RWPE2 (cell line): ENCODE measurements around the gene KCNH1.
"Not testable (repeated sequence)": the region's sequence is repeated elsewhere in the genome, so short reads cannot be mapped to it uniquely, and the experiment has no call there.

Source experiments
- ATAC-seq: fragments of 200-7000 bp; cut with Tn5 transposase; 3 replicates; pipeline ENCODE4 v1.9.1; 2021; ENCODE audit warnings: low read depth
- DNase-seq: peaks from one replicate; pipeline ENCODE4 v3.0.0-alpha.2; 2020; ENCODE audit warnings: low spot score
- H3K27ac ChIP-seq: fragments of 450-650 bp; 2 replicates; pipeline ENCODE4 v1.5.1; 2017; ENCODE audit warnings: mild to moderate bottlenecking; ENCODE audit not compliant: poor library complexity, severe bottlenecking
- H3K27me3 ChIP-seq: fragments of 250-450 bp; sonication (Bioruptor Pico); 2 replicates; pipeline ENCODE4 v1.5.1; 2021; ENCODE audit warnings: mild to moderate bottlenecking, moderate library complexity; ENCODE audit not compliant: insufficient read depth, poor library complexity, severe bottlenecking
- H3K36me3 ChIP-seq: fragments of 250-450 bp; sonication (Bioruptor Pico); 2 replicates; pipeline ENCODE4 v1.5.1; 2020; ENCODE audit warnings: low read depth, mild to moderate bottlenecking, moderate library complexity
- H3K4me1 ChIP-seq: fragments of 250-450 bp; sonication (Bioruptor Pico); 2 replicates; pipeline ENCODE4 v1.5.1; 2021; ENCODE audit warnings: mild to moderate bottlenecking, moderate library complexity; ENCODE audit not compliant: insufficient read depth, poor library complexity, severe bottlenecking
- H3K4me3 ChIP-seq: fragments of 250-450 bp; sonication (Bioruptor Pico); 2 replicates; pipeline ENCODE4 v1.5.1; 2021; ENCODE audit warnings: mild to moderate bottlenecking, moderate library complexity; ENCODE audit not compliant: severe bottlenecking
- H3K9me3 ChIP-seq: fragments of 250-450 bp; sonication (Bioruptor Pico); 2 replicates; pipeline ENCODE4 v1.5.1; 2021; ENCODE audit warnings: mild to moderate bottlenecking, moderate library complexity; ENCODE audit not compliant: severe bottlenecking
- TF ChIP-seq, protein P1 (sequence below): fragments of 450-650 bp; IDR thresholded peaks from one replicate; pipeline ENCODE4 v1.5.1; 2017; ENCODE audit warnings: mild to moderate bottlenecking, moderate library complexity; ENCODE audit not compliant: poor library complexity, severe bottlenecking

The KCNH1 gene

DNA sequence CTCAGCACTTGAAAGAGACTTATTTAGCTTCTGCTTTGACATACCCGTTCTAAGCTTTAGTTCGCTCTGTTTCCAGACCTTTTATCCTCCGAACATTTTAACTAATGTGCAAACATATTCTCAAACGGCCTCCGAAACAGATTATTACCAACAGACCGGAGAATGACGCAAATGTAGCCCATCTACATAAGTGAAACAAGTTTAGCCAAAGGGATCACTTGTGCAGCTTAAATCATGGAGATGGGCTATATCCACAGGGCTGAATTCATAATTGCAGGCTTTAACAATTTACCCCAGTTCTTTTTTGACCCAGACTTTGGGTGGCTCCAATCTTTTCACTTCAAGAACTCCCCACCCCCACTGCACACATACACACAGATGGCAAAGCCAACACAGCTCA is 119.7 kb downstream of the KCNH1 start:
- H3K27me3 ChIP-seq: no peaks in the 10 kb centered on the region
- no peak for DNase-seq
- H3K4me3 ChIP-seq: no peak overlapping the region
- no peak overlapping the region for H3K27ac ChIP-seq
- ATAC-seq: no peak
- no peaks in the 10 kb centered on the region for H3K9me3 ChIP-seq
- H3K36me3 ChIP-seq: no peaks in the 10 kb centered on the region
- TF ChIP-seq, protein P1, sequence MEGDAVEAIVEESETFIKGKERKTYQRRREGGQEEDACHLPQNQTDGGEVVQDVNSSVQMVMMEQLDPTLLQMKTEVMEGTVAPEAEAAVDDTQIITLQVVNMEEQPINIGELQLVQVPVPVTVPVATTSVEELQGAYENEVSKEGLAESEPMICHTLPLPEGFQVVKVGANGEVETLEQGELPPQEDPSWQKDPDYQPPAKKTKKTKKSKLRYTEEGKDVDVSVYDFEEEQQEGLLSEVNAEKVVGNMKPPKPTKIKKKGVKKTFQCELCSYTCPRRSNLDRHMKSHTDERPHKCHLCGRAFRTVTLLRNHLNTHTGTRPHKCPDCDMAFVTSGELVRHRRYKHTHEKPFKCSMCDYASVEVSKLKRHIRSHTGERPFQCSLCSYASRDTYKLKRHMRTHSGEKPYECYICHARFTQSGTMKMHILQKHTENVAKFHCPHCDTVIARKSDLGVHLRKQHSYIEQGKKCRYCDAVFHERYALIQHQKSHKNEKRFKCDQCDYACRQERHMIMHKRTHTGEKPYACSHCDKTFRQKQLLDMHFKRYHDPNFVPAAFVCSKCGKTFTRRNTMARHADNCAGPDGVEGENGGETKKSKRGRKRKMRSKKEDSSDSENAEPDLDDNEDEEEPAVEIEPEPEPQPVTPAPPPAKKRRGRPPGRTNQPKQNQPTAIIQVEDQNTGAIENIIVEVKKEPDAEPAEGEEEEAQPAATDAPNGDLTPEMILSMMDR: no peak
- no peaks in the 10 kb centered on the region for H3K4me1 ChIP-seq

DNA sequence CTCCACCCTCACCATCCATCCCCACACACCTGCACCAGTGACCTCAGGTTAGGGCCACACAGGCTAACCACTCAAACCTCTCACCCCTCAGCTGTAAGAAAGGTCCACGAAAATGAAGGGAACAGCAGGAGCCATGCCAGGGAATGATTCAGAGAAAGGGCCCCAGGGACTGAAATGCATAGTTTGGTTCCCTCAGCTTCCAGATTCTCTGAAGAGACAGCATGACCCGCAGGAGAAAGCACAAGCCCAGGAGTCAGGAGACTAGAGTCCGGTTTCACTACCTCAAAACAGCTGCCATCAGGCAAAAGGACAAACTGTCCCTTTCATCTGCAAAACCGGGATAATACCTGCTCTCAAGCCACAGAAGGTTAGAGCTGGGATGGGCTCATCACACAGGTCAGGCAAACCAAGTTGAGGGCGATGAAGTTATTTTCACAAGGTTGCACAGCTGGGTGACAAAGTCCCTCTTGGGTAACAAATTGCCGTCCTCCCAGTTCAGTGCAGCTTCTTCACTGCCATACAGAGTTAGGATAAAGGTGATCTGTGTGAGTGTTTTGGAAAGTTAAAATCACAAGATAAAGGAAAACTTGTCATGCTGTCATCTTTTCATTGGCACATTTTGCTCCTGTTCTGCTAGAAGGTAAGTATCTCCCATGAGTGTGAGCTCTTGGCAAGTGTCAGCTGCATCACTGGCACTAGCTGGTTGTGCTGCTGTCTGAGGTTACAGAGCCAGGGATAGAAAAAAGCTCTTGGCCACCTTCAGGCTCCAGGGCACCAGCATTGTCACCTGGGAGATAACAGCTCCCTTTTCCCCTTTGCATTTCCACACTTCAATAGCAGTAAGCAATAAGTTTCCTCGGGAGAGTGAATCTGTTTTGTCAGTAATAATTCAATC is 120.4 kb downstream of the KCNH1 start:
- Histone ChIP-seq H3K27ac (no peak overlapping the region), H3K4me3 (no peak overlapping the region), H3K27me3 (no peaks in the 10 kb centered on the region), H3K4me1 (no peaks in the 10 kb centered on the region), H3K9me3 (no peaks in the 10 kb centered on the region), H3K36me3 (no peaks in the 10 kb centered on the region)
- ATAC-seq (no peak), DNase-seq (no peak)
- TF ChIP-seq, protein P1: no peak

DNA sequence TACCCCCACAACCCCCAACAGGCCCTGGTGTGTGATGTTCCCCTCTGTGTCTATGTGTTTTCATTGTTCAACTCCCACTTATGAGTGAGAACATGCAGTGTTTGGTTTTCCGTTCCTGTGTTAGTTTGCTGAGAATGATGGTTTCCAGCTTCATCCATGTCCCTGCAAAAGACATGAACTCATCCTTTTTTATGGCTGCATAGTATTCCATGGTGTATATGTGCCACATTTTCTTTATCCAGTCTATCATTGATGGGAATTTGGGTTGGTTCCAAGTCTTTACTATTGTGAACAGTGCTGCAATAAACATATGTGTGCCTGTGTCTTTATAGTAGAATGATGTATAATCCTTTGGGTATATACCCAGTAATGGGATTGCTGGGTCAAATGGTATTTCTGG is 122.8 kb downstream of the KCNH1 start:
- not testable (repeated sequence) for H3K4me3 ChIP-seq, H3K4me1 ChIP-seq, ATAC-seq, H3K36me3 ChIP-seq, H3K27ac ChIP-seq, H3K9me3 ChIP-seq, H3K27me3 ChIP-seq, DNase-seq

DNA sequence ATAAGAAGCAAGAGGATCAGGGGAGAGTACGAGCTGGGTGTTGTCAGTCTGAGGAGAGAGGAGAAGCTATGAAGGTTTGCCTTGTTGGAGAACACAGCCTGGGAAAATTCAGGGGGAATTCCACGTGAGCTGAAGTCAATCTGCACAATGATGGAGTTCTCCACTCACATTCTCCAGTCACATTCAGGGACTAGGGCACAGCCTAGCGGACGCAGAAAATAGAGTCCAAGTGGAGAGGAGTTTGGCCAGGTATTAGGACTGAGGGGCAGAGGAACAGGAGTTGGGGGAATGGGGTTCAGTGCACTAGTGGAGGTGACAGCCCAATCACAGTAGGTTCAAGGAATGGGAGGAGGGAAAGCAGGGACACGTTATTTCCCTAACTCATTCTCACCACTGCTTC is 124.0 kb downstream of the KCNH1 start:
- Histone ChIP-seq H3K4me3 (no peak overlapping the region), H3K36me3 (no peaks in the 10 kb centered on the region), H3K9me3 (no peaks in the 10 kb centered on the region), H3K27ac (no peak overlapping the region), H3K27me3 (no peaks in the 10 kb centered on the region), H3K4me1 (no peaks in the 10 kb centered on the region)
- DNase-seq (no peak), ATAC-seq (no peak)
- TF ChIP-seq, protein P1: no peak

DNA sequence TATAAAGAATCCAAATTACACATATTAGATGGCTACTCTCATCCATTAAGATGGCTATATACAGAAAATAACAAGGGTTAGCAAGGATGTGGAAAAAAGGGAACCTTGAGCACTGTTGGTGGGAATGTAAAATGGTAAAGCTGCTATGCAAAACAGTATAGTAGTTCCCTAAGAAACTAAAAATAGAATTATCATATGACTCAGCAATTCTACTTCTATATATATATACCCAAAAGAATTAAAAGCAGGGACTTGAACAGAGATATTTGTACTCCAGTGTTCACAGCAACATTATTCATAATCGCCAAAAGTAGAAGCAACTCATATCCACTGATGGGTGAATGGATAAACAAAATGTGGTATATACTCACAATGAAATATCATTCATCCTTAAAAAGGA is 126.1 kb downstream of the KCNH1 start:
- Histone ChIP-seq H3K9me3 (no peaks in the 10 kb centered on the region), H3K4me3 (no peak overlapping the region), H3K36me3 (no peaks in the 10 kb centered on the region), H3K4me1 (no peaks in the 10 kb centered on the region), H3K27ac (no peak overlapping the region), H3K27me3 (no peaks in the 10 kb centered on the region)
- ATAC-seq: no peak
- TF ChIP-seq, protein P1: no peak
- no peak for DNase-seq

DNA sequence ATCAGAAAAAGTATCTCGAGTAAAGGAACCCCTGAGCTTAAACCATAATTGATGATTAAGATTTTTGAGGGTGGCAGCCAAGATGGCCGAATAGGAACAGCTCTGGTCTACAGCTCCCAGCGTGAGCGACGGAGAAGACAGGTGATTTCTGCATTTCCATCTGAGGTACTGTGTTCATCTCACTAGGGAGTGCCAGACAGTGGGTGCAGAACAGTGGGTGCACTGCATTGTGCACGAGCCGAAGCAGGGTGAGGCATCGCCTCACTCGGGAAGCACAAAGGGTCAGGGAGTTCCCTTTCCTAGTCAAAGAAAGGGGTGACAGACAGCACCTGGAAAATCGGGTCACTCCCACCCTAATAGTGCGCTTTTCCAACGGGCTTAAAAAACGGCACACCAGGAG is 138.0 kb downstream of the KCNH1 start:
- ATAC-seq, H3K9me3 ChIP-seq, H3K27ac ChIP-seq, DNase-seq, H3K4me3 ChIP-seq, H3K4me1 ChIP-seq, H3K36me3 ChIP-seq, H3K27me3 ChIP-seq: not testable (repeated sequence)
